ENCODE results near the gene HDHD5.

DNA sequence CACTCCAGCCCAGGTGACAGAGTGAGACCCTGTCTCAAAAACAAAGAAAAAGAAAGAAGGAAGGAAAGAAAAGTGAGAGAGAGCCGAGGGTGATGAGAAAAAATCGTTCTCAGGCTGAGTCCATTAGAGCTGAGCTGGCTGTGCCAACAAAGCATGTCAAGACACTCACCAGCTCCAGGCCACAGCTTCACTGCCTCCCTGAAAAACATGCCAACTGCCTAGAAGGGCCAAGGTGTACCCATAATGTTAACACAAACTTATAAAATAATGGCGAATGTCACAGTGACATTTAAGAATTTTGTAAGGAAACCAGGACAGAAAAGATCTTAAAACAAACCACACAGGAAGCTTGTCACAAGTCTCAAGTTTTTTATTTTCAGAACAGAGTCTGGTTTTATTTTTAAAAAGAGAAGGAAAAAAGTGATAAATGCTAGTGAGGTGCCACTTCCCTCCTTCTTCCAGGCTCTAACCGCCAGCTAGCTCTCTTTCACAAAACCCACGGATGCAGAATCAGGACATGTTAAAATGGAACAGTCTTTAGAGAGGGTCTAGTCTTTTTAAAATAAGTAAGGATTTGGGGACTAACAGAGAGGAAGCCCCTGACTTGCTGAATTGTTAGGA lies 43.0 kb downstream of the HDHD5 start:
- TF ChIP-seq, protein P1, sequence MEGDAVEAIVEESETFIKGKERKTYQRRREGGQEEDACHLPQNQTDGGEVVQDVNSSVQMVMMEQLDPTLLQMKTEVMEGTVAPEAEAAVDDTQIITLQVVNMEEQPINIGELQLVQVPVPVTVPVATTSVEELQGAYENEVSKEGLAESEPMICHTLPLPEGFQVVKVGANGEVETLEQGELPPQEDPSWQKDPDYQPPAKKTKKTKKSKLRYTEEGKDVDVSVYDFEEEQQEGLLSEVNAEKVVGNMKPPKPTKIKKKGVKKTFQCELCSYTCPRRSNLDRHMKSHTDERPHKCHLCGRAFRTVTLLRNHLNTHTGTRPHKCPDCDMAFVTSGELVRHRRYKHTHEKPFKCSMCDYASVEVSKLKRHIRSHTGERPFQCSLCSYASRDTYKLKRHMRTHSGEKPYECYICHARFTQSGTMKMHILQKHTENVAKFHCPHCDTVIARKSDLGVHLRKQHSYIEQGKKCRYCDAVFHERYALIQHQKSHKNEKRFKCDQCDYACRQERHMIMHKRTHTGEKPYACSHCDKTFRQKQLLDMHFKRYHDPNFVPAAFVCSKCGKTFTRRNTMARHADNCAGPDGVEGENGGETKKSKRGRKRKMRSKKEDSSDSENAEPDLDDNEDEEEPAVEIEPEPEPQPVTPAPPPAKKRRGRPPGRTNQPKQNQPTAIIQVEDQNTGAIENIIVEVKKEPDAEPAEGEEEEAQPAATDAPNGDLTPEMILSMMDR (IDR thresholded peaks at IDR 0.05 in 8 of 11, conservative IDR thresholded peaks at IDR 0.05 in 3 of 11): no peak
- TF ChIP-seq POLR2A (IDR thresholded peaks at IDR 0.05) (no peak), POLR2AphosphoS5 (IDR thresholded peaks at IDR 0.05) (no peak)
